OCI-LY3 (cell line): ENCODE measurements around the gene MTHFD2L.

ENCODE experiments used
- EZH2phosphoT487 ChIP-seq: fragments of 200-600 bp; shearing (Covaris generic); IDR thresholded peaks from 2 replicates; pipeline ENCODE4 v1.6.1; 2018; ENCODE audit warnings: antibody characterized with exemption, mixed run types, low read depth
- TF ChIP-seq, protein P1 (sequence below): fragments of 200-600, 300-600 bp; sonication (generic); IDR thresholded peaks from 2 replicates; pipeline ENCODE4 v1.5.1; 2014; ENCODE audit warnings: antibody characterized with exemption, low read length, low read depth

DNA sequence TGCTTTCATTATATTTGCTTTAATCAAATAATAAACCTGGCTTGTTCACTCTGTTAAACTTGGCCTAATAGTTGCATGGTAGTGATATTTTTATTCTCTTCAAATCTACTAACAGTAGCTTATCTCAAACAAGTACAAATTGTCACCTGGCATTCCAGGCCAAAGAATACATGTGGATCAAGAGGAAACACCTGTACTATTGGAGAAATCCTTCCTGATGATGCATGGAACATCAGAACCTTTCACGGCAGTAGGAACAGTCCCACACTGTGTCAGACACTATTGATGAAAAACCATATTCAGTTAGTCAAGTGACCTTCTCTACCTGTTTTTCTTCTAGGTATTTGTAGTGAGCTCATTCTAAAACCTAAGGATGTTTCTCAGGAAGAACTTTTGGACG lies 17.0 kb downstream of the MTHFD2L start:
- TF ChIP-seq, protein P1, sequence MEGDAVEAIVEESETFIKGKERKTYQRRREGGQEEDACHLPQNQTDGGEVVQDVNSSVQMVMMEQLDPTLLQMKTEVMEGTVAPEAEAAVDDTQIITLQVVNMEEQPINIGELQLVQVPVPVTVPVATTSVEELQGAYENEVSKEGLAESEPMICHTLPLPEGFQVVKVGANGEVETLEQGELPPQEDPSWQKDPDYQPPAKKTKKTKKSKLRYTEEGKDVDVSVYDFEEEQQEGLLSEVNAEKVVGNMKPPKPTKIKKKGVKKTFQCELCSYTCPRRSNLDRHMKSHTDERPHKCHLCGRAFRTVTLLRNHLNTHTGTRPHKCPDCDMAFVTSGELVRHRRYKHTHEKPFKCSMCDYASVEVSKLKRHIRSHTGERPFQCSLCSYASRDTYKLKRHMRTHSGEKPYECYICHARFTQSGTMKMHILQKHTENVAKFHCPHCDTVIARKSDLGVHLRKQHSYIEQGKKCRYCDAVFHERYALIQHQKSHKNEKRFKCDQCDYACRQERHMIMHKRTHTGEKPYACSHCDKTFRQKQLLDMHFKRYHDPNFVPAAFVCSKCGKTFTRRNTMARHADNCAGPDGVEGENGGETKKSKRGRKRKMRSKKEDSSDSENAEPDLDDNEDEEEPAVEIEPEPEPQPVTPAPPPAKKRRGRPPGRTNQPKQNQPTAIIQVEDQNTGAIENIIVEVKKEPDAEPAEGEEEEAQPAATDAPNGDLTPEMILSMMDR, result no peak
- no peak for TF ChIP-seq EZH2phosphoT487
